ENCODE data around the gene UBASH3B.

- TF ChIP-seq CTCF (IDR thresholded peaks at IDR 0.05) (peak; percentile 5), EZH2 (IDR thresholded peaks at IDR 0.05) (no peak), EZH2phosphoT487 (IDR thresholded peaks at IDR 0.05) (no peak)
Observed at GRCh38 chr11:122850076-122850631, 194.6 kb downstream of the UBASH3B start.

All from neural progenitor cell (in vitro differentiated cells).